Stimulated activated CD8-positive, alpha-beta memory T cell treated with anti-CD3 and anti-CD28 coated beads, Interleukin-7, amount 100 ng/mL, for 1 hour (primary cell): Measurements from ENCODE around the gene SCYGR1.
"Not testable (repeated sequence)": the region's sequence is repeated elsewhere in the genome, so short reads cannot be mapped to it uniquely, and the experiment has no call there.

Experiments
- DNase-seq, 2 donors: peaks; one replicate each; pipeline ENCODE4 v3.0.0-alpha.2; 2020; ENCODE audit warnings: low read depth in 2 of 2

SCYGR1 gene

GRCh38 chr2:227387583-227387982 lies at the start of gene SCYGR1:
TSS of gene SCYGR1 (minus strand) at chr2:227387949. CDS start at chr2:227387949, 0 bp downstream.
- not testable (repeated sequence) for DNase-seq

GRCh38 chr2:227436436-227437174 lies 48.9 kb upstream of the SCYGR1 start:
- no peak for DNase-seq

- no peak for DNase-seq
Observed at GRCh38 chr2:227433171-227433570, 45.4 kb upstream of the SCYGR1 start.

GRCh38 chr2:227430639-227431038 lies 42.9 kb upstream of the SCYGR1 start:
- DNase-seq: no peak

GRCh38 chr2:227428731-227429285 lies 41.1 kb upstream of the SCYGR1 start:
- DNase-seq: no peak

GRCh38 chr2:227423656-227424499 lies 36.1 kb upstream of the SCYGR1 start:
- DNase-seq: no peak

- DNase-seq: no peak
Observed at GRCh38 chr2:227420087-227421052, 32.6 kb upstream of the SCYGR1 start.

- DNase-seq: no peak
Observed at GRCh38 chr2:227416701-227417100, 29.0 kb upstream of the SCYGR1 start.

GRCh38 chr2:227415538-227416424 lies 28.0 kb upstream of the SCYGR1 start:
- no peak for DNase-seq

- no peak for DNase-seq
Observed at GRCh38 chr2:227414846-227415245, 27.1 kb upstream of the SCYGR1 start.

- DNase-seq: no peak
Observed at GRCh38 chr2:227413371-227413770, 25.6 kb upstream of the SCYGR1 start.

GRCh38 chr2:227412877-227413276 lies 25.1 kb upstream of the SCYGR1 start:
- DNase-seq: no peak

- DNase-seq: no peak
Observed at GRCh38 chr2:227411990-227412350, 24.2 kb upstream of the SCYGR1 start.

GRCh38 chr2:227411320-227411989 lies 23.7 kb upstream of the SCYGR1 start:
- no peak for DNase-seq

- DNase-seq: no peak
Observed at GRCh38 chr2:227410191-227410590, 22.4 kb upstream of the SCYGR1 start.

- no peak for DNase-seq
Observed at GRCh38 chr2:227407591-227408151, 19.9 kb upstream of the SCYGR1 start.

- no peak for DNase-seq
Observed at GRCh38 chr2:227406177-227407031, 18.7 kb upstream of the SCYGR1 start.

GRCh38 chr2:227404585-227405271 lies 17.0 kb upstream of the SCYGR1 start:
- DNase-seq: no peak
